ENCODE measurements around the gene KCNH6. TPM values are rescaled to one million over a fixed set of nuclear protein-coding genes. Genes with fewer than 3 reads are reported as not detected.
A peak's percentile ranks its signal among the peaks of the same experiment; 100 is the strongest.

KCNH6 gene
- total RNA-seq, result not detected

- H3K27me3 Mint-ChIP-seq, result peaks cover 23% of the 10 kb centered on the region
- CTCF ChIA-PET, result interaction anchor here (1.8 kb wide), 1 partner anchor 98 kb away, joined by 3 read pairs; no protein-coding TSS in a partner anchor
- peaks cover 3% of the 10 kb centered on the region for H3K4me1 Mint-ChIP-seq
- H3K9me3 Mint-ChIP-seq (ENCODE audit: low read depth), result no peaks in the 10 kb centered on the region
- H3K4me3 Mint-ChIP-seq, result no peak within 1 kb of the TSS
- no peak within 1 kb of the TSS for H3K27ac Mint-ChIP-seq
- no peak for DNase-seq
- no peak for ATAC-seq
- no peaks in the 10 kb centered on the region for H3K36me3 Mint-ChIP-seq
Measured at GRCh38 chr17:63523253-63523855, at the start of gene KCNH6. TSS of gene KCNH6 (plus strand) at chr17:63523358. CDS start at chr17:63523414, 56 bp downstream.

- DNase-seq (no peak), ATAC-seq (no peak)
- CTCF ChIA-PET, result interaction anchor here (10.5 kb wide), 1 partner anchor 49 kb away, joined by 324 read pairs; no protein-coding TSS in a partner anchor
- H3K27me3 Mint-ChIP-seq, result peaks cover 60% of the 10 kb centered on the region
- H3K27ac Mint-ChIP-seq, result no peak overlapping the region
- no peaks in the 10 kb centered on the region for H3K36me3 Mint-ChIP-seq
- peaks cover 10% of the 10 kb centered on the region for H3K4me1 Mint-ChIP-seq
- H3K9me3 Mint-ChIP-seq (ENCODE audit: low read depth), result no peaks in the 10 kb centered on the region
- H3K4me3 Mint-ChIP-seq, result no peak overlapping the region
Measured at GRCh38 chr17:63474174-63474573, 49.0 kb upstream of the KCNH6 start.

GRCh38 chr17:63474586-63475460 lies 48.3 kb upstream of the KCNH6 start:
- Mint-ChIP-seq H3K4me1 (peaks cover 10% of the 10 kb centered on the region), H3K9me3 (ENCODE audit: low read depth) (no peaks in the 10 kb centered on the region), H3K4me3 (no peak overlapping the region), H3K36me3 (no peaks in the 10 kb centered on the region), H3K27ac (no peak overlapping the region), H3K27me3 (peaks cover 59% of the 10 kb centered on the region)
- CTCF ChIA-PET, result interaction anchor here (10.5 kb wide), 1 partner anchor 49 kb away, joined by 324 read pairs; no protein-coding TSS in a partner anchor
- ATAC-seq (no peak), DNase-seq (no peak)

- H3K27me3 Mint-ChIP-seq, result peaks cover 52% of the 10 kb centered on the region
- H3K9me3 Mint-ChIP-seq (ENCODE audit: low read depth), result no peaks in the 10 kb centered on the region
Measured at GRCh38 chr17:63475491-63476412, 47.4 kb upstream of the KCNH6 start.

GRCh38 chr17:63476459-63476853 lies 46.7 kb upstream of the KCNH6 start:
- Mint-ChIP-seq H3K36me3 (no peaks in the 10 kb centered on the region), H3K9me3 (ENCODE audit: low read depth) (no peaks in the 10 kb centered on the region), H3K4me3 (no peak overlapping the region), H3K27me3 (peaks cover 48% of the 10 kb centered on the region), H3K4me1 (peaks cover 10% of the 10 kb centered on the region), H3K27ac (no peak overlapping the region)
- CTCF ChIA-PET, result interaction anchor here (1.0 to 10.5 kb wide), 7 partner anchors 10 to 135 kb away, joined by 3 to 324 read pairs (median 40); partner anchors contain the start of gene CYB561
- no peak for ATAC-seq
- DNase-seq, result no peak

More at GRCh38 chr17:63475491-63476412, 47.4 kb upstream of the KCNH6 start:
- H3K36me3 Mint-ChIP-seq, result no peaks in the 10 kb centered on the region
- no peak for DNase-seq
- no peak for ATAC-seq
- CTCF ChIA-PET, result interaction anchor here (1.0 to 10.5 kb wide), 5 partner anchors 11 to 135 kb away, joined by 3 to 324 read pairs (median 40); no protein-coding TSS in a partner anchor
- peak overlapping the region; percentile 13 for H3K4me3 Mint-ChIP-seq
- no peak overlapping the region for H3K27ac Mint-ChIP-seq
- peaks cover 10% of the 10 kb centered on the region for H3K4me1 Mint-ChIP-seq

- no peaks in the 10 kb centered on the region for H3K9me3 Mint-ChIP-seq (ENCODE audit: low read depth)
- no peak within 1 kb of the TSS for H3K27ac Mint-ChIP-seq
- DNase-seq (peak; percentile 56), ATAC-seq (peak; percentile 67)
- CTCF ChIA-PET, result interaction anchor here (1.0 to 10.5 kb wide), 7 partner anchors 10 to 134 kb away, joined by 3 to 324 read pairs (median 40); partner anchors contain the start of gene CYB561
- peaks cover 10% of the 10 kb centered on the region for H3K4me1 Mint-ChIP-seq
- H3K27me3 Mint-ChIP-seq, result peaks cover 43% of the 10 kb centered on the region
- peak within 1 kb of the TSS; percentile 62 for H3K4me3 Mint-ChIP-seq
- H3K36me3 Mint-ChIP-seq, result no peaks in the 10 kb centered on the region
Measured at GRCh38 chr17:63476854-63477479, 46.2 kb upstream of the KCNH6 start, which contains the start of gene ACE. TSS of gene ACE (plus strand) at chr17:63477061. CDS start at chr17:63477095, 34 bp downstream.

GRCh38 chr17:63477480-63478440 lies 45.4 kb upstream of the KCNH6 start:
- H3K27ac Mint-ChIP-seq, result no peak overlapping the region
- ATAC-seq (peak; percentile 11), DNase-seq (no peak)
- H3K9me3 Mint-ChIP-seq (ENCODE audit: low read depth), result no peaks in the 10 kb centered on the region
- CTCF ChIA-PET, result interaction anchor here (0.8 to 10.5 kb wide), 26 partner anchors 9 to 395 kb away, joined by 3 to 324 read pairs (median 4); partner anchors contain the start of genes CYB561, DCAF7 and TACO1
- peaks cover 40% of the 10 kb centered on the region for H3K27me3 Mint-ChIP-seq
- H3K36me3 Mint-ChIP-seq, result no peaks in the 10 kb centered on the region
- H3K4me1 Mint-ChIP-seq, result peaks cover 10% of the 10 kb centered on the region
- peak overlapping the region; percentile 62 for H3K4me3 Mint-ChIP-seq

- Mint-ChIP-seq H3K27me3 (peaks cover 39% of the 10 kb centered on the region), H3K4me3 (no peak overlapping the region), H3K4me1 (peaks cover 10% of the 10 kb centered on the region), H3K27ac (no peak overlapping the region), H3K36me3 (no peaks in the 10 kb centered on the region), H3K9me3 (ENCODE audit: low read depth) (no peaks in the 10 kb centered on the region)
- CTCF ChIA-PET, result interaction anchor here (0.8 to 10.5 kb wide), 31 partner anchors 9 to 768 kb away, joined by 3 to 324 read pairs (median 4); partner anchors contain the start of genes CYB561, DCAF7, MAP3K3 and TACO1
- peak; percentile 90 for ATAC-seq
- DNase-seq, result peak; percentile 89
Measured at GRCh38 chr17:63478814-63479494, 44.2 kb upstream of the KCNH6 start.

GRCh38 chr17:63479495-63480184 lies 43.5 kb upstream of the KCNH6 start:
- H3K4me1 Mint-ChIP-seq, result peaks cover 10% of the 10 kb centered on the region
- ATAC-seq, result no peak

GRCh38 chr17:63480192-63480784 lies 42.9 kb upstream of the KCNH6 start:
- ATAC-seq (no peak), DNase-seq (no peak)
- no peak overlapping the region for H3K4me3 Mint-ChIP-seq
- no peaks in the 10 kb centered on the region for H3K9me3 Mint-ChIP-seq (ENCODE audit: low read depth)
- peaks cover 10% of the 10 kb centered on the region for H3K4me1 Mint-ChIP-seq
- peaks cover 27% of the 10 kb centered on the region for H3K27me3 Mint-ChIP-seq
- H3K27ac Mint-ChIP-seq, result no peak overlapping the region
- H3K36me3 Mint-ChIP-seq, result no peaks in the 10 kb centered on the region
- CTCF ChIA-PET, result interaction anchor here (1.1 to 10.5 kb wide), 9 partner anchors 11 to 398 kb away, joined by 3 to 324 read pairs (median 20); partner anchors contain the start of gene CYB561

More at GRCh38 chr17:63479495-63480184, 43.5 kb upstream of the KCNH6 start:
- CTCF ChIA-PET, result interaction anchor here (0.9 to 10.5 kb wide), 22 partner anchors 8 to 768 kb away, joined by 3 to 324 read pairs (median 5); partner anchors contain the start of genes CYB561, DCAF7 and TACO1
- no peak for DNase-seq
- H3K9me3 Mint-ChIP-seq (ENCODE audit: low read depth), result no peaks in the 10 kb centered on the region
- H3K27me3 Mint-ChIP-seq, result peaks cover 33% of the 10 kb centered on the region
- H3K4me3 Mint-ChIP-seq, result no peak overlapping the region
- H3K36me3 Mint-ChIP-seq, result no peaks in the 10 kb centered on the region
- H3K27ac Mint-ChIP-seq, result no peak overlapping the region
